ENCODE results near the gene CYSLTR2.

The CYSLTR2 gene

DNA sequence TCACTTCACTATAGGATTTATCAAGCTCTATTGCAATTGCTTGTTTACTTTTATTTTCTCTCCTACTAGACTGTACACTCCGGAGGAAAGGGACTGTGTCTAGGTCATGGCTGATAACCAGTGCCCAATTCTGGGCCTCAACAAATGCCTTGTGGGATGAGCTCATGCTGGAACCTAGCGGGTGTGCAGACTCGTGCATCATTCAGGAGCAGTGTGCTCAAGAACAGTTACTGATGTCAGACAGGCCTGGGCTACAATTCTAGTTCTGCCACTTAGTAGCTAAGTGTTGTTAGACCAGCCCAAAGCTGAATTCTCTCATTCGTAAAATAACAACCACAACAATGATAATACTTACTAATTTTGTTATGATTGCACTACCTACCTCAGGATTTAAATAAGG is 95.4 kb downstream of the CYSLTR2 start:
- no peak for DNase-seq

- no peak for DNase-seq
Measured at GRCh38 chr13:48749699-48750473, 96.2 kb downstream of the CYSLTR2 start.

DNA sequence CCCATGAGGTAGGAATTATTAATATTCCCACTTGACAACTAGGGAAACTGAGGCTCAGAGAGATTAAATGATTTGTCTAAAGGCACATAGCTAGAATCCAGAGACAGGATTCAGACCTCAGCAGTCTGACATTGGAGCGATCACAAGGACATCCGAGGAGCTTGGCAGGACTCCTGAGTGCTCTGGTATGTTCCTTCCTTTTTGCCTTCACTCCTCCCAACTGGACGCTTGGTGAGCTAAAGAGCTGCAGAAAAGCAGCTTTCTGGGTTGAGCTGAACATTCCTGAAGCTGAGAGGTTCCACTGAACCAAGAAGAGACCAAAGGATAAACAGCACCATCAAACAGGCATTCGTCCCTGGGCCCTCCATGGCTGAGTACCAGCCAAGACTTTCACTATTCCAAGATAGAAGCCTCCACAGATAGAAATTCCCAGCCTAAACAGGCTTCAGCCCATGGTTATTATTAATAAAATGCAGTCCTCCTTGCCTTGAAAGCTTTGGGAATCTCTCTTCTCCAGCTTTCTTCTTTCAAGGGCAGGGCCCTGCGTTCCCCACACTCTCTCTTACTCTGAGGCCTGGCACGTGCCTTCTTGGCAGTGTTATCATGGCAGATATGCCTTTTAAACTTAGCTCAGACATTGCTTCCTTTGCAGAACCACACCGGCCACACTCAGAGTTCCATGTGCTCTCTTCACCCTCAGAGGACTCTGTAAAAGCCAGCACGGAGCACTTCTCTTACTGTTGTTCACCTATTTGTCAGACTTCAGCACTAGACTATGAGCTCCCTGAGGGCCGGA is 97.1 kb downstream of the CYSLTR2 start:
- DNase-seq: no peak

- DNase-seq: no peak
Measured at GRCh38 chr13:48760626-48761025, 106.9 kb downstream of the CYSLTR2 start.

Data from NCI-H2171 treated with DMSO at 0.1 percent for 48 hours (cell line).